Testis (tissue), 2 donors: ENCODE results near the gene FAXDC2.

Experiments used
- POLR2A ChIP-seq: fragments of 450-650 bp; IDR thresholded peaks from one replicate; pipeline ENCODE4 v1.6.1; 2017; ENCODE audit warnings: antibody characterized with exemption, mild to moderate bottlenecking, moderate library complexity
- TF ChIP-seq, protein P1 (sequence below), 3 experiments: fragments of 450-650 bp in 2 of 3; fragments of 200-600 bp in 1 of 3; sonication (generic) in 1 of 3; IDR thresholded peaks; one replicate each; pipeline ENCODE4 v1.5.1; 2016 to 2019; ENCODE audit warnings: antibody characterized with exemption in 3 of 3, mild to moderate bottlenecking in 2 of 3, moderate library complexity in 1 of 3

DNA sequence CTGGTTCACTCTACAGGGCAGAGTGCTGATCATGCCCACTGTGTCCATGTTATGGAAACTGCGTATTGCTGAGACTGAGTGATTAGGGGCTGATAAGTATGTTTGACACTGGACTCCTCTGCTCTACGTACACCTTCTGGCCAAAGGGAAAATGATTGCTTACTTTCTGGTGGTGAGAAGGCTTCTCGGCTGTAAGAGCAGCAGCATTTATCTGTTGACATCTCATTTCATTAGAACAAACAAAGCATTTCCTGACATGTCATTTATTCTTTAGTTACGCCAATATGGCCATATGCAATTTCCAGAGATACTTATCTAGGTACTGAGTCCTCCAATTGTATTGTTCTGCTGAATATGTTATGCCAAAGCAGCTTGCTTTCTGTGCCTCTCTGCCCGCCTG, 5.6 kb downstream of the FAXDC2 start:
- TF ChIP-seq, protein P1, sequence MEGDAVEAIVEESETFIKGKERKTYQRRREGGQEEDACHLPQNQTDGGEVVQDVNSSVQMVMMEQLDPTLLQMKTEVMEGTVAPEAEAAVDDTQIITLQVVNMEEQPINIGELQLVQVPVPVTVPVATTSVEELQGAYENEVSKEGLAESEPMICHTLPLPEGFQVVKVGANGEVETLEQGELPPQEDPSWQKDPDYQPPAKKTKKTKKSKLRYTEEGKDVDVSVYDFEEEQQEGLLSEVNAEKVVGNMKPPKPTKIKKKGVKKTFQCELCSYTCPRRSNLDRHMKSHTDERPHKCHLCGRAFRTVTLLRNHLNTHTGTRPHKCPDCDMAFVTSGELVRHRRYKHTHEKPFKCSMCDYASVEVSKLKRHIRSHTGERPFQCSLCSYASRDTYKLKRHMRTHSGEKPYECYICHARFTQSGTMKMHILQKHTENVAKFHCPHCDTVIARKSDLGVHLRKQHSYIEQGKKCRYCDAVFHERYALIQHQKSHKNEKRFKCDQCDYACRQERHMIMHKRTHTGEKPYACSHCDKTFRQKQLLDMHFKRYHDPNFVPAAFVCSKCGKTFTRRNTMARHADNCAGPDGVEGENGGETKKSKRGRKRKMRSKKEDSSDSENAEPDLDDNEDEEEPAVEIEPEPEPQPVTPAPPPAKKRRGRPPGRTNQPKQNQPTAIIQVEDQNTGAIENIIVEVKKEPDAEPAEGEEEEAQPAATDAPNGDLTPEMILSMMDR (IDR thresholded peaks at IDR 0.05), result no peak
- no peak for TF ChIP-seq POLR2A
